Upper lobe of right lung (tissue), 1 donor: ENCODE measurements around the gene SPATA46. TPM values are rescaled to one million over a fixed set of nuclear protein-coding genes. Genes with fewer than 3 reads are reported as not detected.

ENCODE experiments used
- ATAC-seq: fragments of 200-7000 bp; cut with Tn5 transposase; one replicate; pipeline ENCODE4 v1.9.1; 2020; ENCODE audit warnings: mild to moderate bottlenecking, moderate library complexity
- DNase-seq: peaks from one replicate; pipeline ENCODE4 v3.0.0-alpha.2; 2020
- H3K27ac ChIP-seq: fragments of 200-600 bp; one replicate; pipeline ENCODE4 v1.8.0; 2022
- H3K27me3 ChIP-seq: fragments of 200-600 bp; one replicate; pipeline ENCODE4 v1.8.0; 2022; ENCODE audit warnings: mild to moderate bottlenecking
- H3K36me3 ChIP-seq: fragments of 200-600 bp; one replicate; pipeline ENCODE4 v1.8.0; 2022
- H3K4me1 ChIP-seq: fragments of 200-600 bp; one replicate; pipeline ENCODE4 v1.8.0; 2022
- H3K4me3 ChIP-seq: fragments of 200-600 bp; one replicate; pipeline ENCODE4 v1.8.0; 2022; ENCODE audit warnings: mild to moderate bottlenecking
- H3K9me3 ChIP-seq: fragments of 200-600 bp; one replicate; pipeline ENCODE4 v1.8.0; 2022
- intact Hi-C: fragments of 100-400 bp; cut with DNase I; formaldehyde crosslinking; loops from one replicate; pipeline ENCODE4 v1.11.0; 2022
- total RNA-seq: library from RNA; stranded (reverse); fragmentation: NEBNext Ultra II Directional; extraction: Animal tissue kit (Norgen Biotek cat#: 25700); gene quantifications from one replicate; pipeline ENCODE4 v1.2.1, GENCODE V29; 2021
- TF ChIP-seq, protein P1 (sequence below): fragments of 200-600 bp; IDR thresholded peaks from one replicate; pipeline ENCODE4 v1.8.0; 2022; ENCODE audit warnings: antibody characterized with exemption
- donor health status: DM: no; HTN: yes; CAD: no; lungs with severe emphysema.

SPATA46 gene
- total RNA-seq, 1 donor from 2014 or later = not detected

DNA sequence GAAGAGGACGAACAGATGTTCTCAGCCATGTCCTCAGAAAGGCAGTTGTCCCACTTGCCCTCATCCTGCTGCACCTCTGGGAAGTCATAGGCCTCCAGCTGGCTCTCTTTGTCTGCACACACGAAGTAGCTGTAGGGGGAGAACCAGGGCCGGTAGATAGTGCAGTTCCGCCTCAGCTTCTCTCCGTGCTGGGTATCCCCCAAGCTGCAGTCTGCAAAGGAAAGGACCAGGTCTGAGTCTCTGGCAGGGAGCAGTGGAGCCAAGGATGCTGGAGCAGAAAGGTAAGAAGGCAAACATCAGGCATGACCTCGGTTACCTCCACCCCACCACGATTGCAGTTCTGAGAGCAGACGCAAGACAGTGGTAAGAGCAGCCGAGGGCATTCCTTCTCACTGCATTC, 2.2 kb downstream of the SPATA46 start:
- H3K27me3 ChIP-seq = no peaks in the 10 kb centered on the region
- ATAC-seq = no peak
- no peaks in the 10 kb centered on the region for H3K4me1 ChIP-seq
- DNase-seq = no peak
- no peak overlapping the region for H3K4me3 ChIP-seq
- no peaks in the 10 kb centered on the region for H3K9me3 ChIP-seq
- H3K36me3 ChIP-seq = no peaks in the 10 kb centered on the region
- intact Hi-C loops = no loop called here
- TF ChIP-seq, protein P1, sequence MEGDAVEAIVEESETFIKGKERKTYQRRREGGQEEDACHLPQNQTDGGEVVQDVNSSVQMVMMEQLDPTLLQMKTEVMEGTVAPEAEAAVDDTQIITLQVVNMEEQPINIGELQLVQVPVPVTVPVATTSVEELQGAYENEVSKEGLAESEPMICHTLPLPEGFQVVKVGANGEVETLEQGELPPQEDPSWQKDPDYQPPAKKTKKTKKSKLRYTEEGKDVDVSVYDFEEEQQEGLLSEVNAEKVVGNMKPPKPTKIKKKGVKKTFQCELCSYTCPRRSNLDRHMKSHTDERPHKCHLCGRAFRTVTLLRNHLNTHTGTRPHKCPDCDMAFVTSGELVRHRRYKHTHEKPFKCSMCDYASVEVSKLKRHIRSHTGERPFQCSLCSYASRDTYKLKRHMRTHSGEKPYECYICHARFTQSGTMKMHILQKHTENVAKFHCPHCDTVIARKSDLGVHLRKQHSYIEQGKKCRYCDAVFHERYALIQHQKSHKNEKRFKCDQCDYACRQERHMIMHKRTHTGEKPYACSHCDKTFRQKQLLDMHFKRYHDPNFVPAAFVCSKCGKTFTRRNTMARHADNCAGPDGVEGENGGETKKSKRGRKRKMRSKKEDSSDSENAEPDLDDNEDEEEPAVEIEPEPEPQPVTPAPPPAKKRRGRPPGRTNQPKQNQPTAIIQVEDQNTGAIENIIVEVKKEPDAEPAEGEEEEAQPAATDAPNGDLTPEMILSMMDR = no peak
- H3K27ac ChIP-seq = no peak overlapping the region

DNA sequence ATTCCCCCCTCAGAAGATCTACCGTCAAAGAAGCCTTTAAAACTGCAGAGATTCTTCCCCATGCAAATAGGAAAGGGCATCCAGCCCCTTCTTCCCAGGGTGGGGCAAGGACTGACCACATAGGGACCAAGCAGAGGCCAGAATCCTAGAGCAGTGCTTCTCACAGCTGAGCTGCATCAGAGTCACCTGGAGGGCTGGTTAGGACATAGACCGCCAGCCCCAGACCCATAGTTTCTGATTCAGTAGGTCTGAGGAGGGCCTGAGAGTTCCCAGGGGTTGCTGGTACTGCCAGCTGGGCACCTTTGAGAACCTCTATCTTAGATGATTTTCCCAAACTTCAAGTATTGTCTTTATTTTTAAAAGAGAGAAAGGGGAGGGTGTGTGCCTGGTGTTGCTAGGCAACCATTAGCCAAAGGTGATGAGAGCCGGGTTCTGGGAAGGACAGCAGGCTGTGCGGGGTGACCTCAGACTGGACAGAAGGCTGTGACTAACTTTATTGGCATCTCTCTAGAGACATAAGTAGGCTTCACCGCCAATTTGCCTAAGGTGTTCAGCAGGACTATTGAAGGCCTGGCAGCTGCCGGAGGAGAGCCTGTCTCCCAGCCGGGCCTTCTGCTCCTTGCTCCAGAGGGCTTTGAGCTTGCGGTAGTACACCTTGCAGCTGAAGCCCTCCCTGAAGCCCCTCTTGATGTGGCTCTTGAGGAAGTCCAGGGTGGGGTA, 3.0 kb downstream of the SPATA46 start:
- no peaks in the 10 kb centered on the region for H3K4me1 ChIP-seq
- H3K4me3 ChIP-seq = no peak overlapping the region
- peak; percentile 87 for ATAC-seq
- intact Hi-C loops = no loop called here
- H3K9me3 ChIP-seq = no peaks in the 10 kb centered on the region
- H3K27ac ChIP-seq = no peak overlapping the region
- peak; percentile 69 for DNase-seq
- TF ChIP-seq, protein P1 = no peak
- no peaks in the 10 kb centered on the region for H3K27me3 ChIP-seq
- H3K36me3 ChIP-seq = no peaks in the 10 kb centered on the region

DNA sequence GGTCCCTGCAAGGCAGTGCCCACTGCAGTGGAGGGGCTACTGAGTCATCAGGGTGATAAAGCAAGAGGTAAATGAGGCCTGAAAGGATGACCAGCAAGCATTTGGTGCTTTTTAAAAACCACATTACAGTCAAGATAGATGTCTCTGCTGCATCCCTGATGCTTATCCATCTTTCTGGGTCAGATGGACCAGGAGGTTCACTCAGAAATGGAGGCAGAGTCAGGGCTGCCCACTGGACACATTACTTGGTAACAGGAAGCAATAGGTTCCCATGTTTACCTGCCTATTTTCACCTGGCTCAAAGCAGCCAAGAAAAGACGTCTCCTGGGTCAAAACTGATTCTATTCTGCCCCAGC, 3.6 kb downstream of the SPATA46 start:
- no peak for ATAC-seq
- Histone ChIP-seq H3K4me1 (no peaks in the 10 kb centered on the region), H3K4me3 (no peak overlapping the region), H3K36me3 (no peaks in the 10 kb centered on the region), H3K9me3 (no peaks in the 10 kb centered on the region), H3K27me3 (no peaks in the 10 kb centered on the region), H3K27ac (no peak overlapping the region)
- TF ChIP-seq, protein P1 = no peak
- intact Hi-C loops = no loop called here
- no peak for DNase-seq

DNA sequence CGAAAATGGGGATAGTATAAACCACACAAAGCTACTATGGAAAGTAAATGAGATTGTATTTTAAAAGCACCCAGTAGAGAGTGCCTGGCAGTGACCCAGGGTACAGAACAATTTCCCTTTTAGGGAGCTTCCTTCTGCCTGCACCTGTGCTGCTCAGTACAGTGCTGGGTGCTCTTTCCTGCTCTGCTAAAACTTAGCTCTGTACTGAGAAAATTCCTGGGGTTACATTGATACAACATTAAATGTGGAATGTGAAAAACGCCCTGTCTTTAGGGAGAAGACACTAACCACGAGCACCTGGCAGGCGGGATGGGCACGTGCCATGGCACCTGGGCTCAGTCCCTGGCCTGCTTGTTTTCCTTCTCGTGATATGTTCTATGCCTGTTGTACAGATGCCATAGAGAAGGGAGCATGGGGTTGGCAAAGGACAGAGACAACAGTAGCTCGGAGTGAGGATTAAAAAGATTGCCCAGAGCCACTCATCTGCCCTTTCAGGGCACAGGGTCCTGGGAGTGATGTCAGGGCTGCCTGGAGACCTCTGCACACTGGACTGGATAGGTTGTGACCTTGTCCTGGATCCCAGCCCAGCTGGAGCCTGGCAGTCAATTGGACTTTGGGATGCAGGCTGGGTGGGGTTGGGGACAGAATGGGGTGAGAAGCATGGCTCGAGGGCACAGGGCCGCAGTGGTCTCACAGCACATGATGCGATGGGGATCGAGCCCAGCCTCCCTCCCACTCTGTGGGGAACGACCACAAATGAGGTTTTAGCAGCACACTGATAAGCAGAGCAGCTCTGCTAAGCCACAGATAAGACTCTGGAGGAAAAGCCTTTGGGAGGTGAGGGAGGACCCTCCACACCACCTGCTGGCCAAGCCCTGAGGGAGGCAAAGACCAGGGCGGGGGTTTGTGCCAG, 4.2 kb downstream of the SPATA46 start:
- Histone ChIP-seq H3K27ac (no peak overlapping the region), H3K4me3 (no peak overlapping the region), H3K4me1 (no peaks in the 10 kb centered on the region), H3K27me3 (no peaks in the 10 kb centered on the region), H3K9me3 (no peaks in the 10 kb centered on the region), H3K36me3 (no peaks in the 10 kb centered on the region)
- TF ChIP-seq, protein P1 = no peak
- no peak for ATAC-seq
- no peak for DNase-seq
- intact Hi-C loops = no loop called here

DNA sequence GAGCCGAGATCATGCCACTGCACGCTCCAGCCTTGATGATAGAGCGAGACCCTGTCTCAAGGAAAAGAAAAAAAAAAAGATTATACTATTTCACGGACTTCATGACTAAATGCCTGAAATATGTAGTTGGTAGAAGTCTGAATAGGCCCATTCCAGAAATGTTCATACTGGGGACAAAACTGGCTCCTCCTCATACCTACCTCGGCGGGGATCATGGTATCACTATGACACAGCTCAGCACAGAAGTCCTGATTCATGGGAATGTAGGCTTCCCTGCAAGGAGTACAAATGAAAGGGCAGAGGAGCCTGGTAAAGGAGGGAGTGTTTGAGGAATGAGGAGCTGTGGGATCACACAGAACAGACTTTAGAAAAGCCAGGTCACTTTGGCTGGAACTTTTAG, 5.0 kb downstream of the SPATA46 start:
- intact Hi-C loops = no loop called here
- DNase-seq = no peak
- Histone ChIP-seq H3K4me1 (no peaks in the 10 kb centered on the region), H3K36me3 (no peaks in the 10 kb centered on the region), H3K9me3 (no peaks in the 10 kb centered on the region), H3K27me3 (no peaks in the 10 kb centered on the region), H3K27ac (no peak overlapping the region), H3K4me3 (no peak overlapping the region)
- ATAC-seq = no peak
- TF ChIP-seq, protein P1 = no peak
